Vagina (tissue), 2 donors: ENCODE data around the gene ATMIN. TPM values are rescaled to one million over a fixed set of nuclear protein-coding genes. Genes with fewer than 3 reads are reported as not detected.

ENCODE experiments used
- DNase-seq, 2 donors: peaks; one replicate each; pipeline ENCODE4 v3.0.0-alpha.2; 2017; ENCODE audit errors: extremely low spot score in 2 of 2
- H3K27ac ChIP-seq: fragments of 200-600 bp; sonication (generic); one replicate; pipeline ENCODE4 v1.5.1; 2019
- H3K27me3 ChIP-seq: fragments of 200-600 bp; sonication (generic); one replicate; pipeline ENCODE4 v1.5.1; 2019
- H3K36me3 ChIP-seq, 2 donors: fragments of 200-600 bp; sonication (generic); one replicate each; pipeline ENCODE4 v1.5.1; 2017 to 2019
- H3K4me1 ChIP-seq: fragments of 200-600 bp; sonication (generic); one replicate; pipeline ENCODE4 v1.5.1; 2019
- H3K4me3 ChIP-seq, 2 donors: fragments of 200-600 bp; sonication (generic); 1 replicate in 1 of 2; 2 replicates in 1 of 2; pipeline ENCODE4 v1.5.1; 2016 to 2019
- H3K9me3 ChIP-seq: fragments of 200-600 bp; sonication (generic); one replicate; pipeline ENCODE4 v1.5.1; 2019
- POLR2A ChIP-seq, 2 donors: fragments of 450-650 bp; IDR thresholded peaks; one replicate each; pipeline ENCODE4 v1.6.1; 2017; ENCODE audit warnings: antibody characterized with exemption in 2 of 2, mild to moderate bottlenecking in 2 of 2, moderate library complexity in 2 of 2
- POLR2AphosphoS5 ChIP-seq, 2 donors: sonication (generic); formaldehyde crosslinking; IDR thresholded peaks; one replicate each; pipeline ENCODE4 v1.9.0; 2017; ENCODE audit warnings: antibody characterized with exemption in 2 of 2, mild to moderate bottlenecking in 2 of 2, low read depth in 1 of 2; ENCODE audit not compliant: insufficient read depth in 1 of 2
- intact Hi-C: fragments of 100-400 bp; cut with DNase I; formaldehyde crosslinking; loops from one replicate; pipeline ENCODE4 v1.15.1; 2023
- total RNA-seq: library from RNA; depleted of rRNA; stranded (reverse); fragments of >200 nt; gene quantifications from one replicate; pipeline ENCODE4 v1.2.3, GENCODE V29; 2016
- TF ChIP-seq, protein P1 (sequence below), 3 experiments: fragments of 450-650 bp in 2 of 3; fragments of 200-600 bp in 1 of 3; sonication (generic) in 1 of 3; IDR thresholded peaks; one replicate each; pipeline ENCODE4 v1.5.1; 2017 to 2019; ENCODE audit warnings: antibody characterized with exemption in 3 of 3, mild to moderate bottlenecking in 2 of 3, moderate library complexity in 2 of 3

Gene ATMIN
- total RNA-seq, 1 donor from 2014 or later = 29.7 TPM

DNA sequence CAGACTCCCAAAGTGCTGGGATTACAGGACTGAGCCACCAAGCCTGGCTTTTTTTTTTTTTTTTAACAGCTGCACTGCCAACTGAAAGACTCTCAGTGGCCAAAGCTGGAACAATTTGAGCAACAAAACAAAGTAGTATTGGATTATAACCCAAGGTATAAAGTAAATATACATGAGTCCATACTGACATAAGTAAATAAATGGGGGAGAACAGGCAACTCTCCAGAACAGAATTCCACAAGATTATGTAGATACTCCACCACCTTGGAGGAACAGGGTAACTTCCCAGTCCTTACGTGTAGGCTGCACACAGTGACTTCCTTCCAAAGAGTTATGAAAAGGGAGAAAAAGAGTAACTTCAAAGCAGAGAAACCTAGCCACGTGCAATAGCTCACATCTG lies 44.7 kb upstream of the ATMIN start:
- Histone ChIP-seq H3K9me3 (no peaks in the 10 kb centered on the region), H3K27me3 (no peaks in the 10 kb centered on the region), H3K4me3 (no peak overlapping the region), H3K27ac (no peak overlapping the region), H3K36me3 (no peaks in the 10 kb centered on the region), H3K4me1 (no peaks in the 10 kb centered on the region)
- intact Hi-C loops = no loop called here
- TF ChIP-seq POLR2A (IDR thresholded peaks at IDR 0.05) (no peak), POLR2AphosphoS5 (IDR thresholded peaks at IDR 0.05; ENCODE audit: insufficient read depth in 1 of 2, low read depth in 1 of 2) (no peak)
- TF ChIP-seq, protein P1, sequence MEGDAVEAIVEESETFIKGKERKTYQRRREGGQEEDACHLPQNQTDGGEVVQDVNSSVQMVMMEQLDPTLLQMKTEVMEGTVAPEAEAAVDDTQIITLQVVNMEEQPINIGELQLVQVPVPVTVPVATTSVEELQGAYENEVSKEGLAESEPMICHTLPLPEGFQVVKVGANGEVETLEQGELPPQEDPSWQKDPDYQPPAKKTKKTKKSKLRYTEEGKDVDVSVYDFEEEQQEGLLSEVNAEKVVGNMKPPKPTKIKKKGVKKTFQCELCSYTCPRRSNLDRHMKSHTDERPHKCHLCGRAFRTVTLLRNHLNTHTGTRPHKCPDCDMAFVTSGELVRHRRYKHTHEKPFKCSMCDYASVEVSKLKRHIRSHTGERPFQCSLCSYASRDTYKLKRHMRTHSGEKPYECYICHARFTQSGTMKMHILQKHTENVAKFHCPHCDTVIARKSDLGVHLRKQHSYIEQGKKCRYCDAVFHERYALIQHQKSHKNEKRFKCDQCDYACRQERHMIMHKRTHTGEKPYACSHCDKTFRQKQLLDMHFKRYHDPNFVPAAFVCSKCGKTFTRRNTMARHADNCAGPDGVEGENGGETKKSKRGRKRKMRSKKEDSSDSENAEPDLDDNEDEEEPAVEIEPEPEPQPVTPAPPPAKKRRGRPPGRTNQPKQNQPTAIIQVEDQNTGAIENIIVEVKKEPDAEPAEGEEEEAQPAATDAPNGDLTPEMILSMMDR (IDR thresholded peaks at IDR 0.05) = no peak
- DNase-seq = no peak

DNA sequence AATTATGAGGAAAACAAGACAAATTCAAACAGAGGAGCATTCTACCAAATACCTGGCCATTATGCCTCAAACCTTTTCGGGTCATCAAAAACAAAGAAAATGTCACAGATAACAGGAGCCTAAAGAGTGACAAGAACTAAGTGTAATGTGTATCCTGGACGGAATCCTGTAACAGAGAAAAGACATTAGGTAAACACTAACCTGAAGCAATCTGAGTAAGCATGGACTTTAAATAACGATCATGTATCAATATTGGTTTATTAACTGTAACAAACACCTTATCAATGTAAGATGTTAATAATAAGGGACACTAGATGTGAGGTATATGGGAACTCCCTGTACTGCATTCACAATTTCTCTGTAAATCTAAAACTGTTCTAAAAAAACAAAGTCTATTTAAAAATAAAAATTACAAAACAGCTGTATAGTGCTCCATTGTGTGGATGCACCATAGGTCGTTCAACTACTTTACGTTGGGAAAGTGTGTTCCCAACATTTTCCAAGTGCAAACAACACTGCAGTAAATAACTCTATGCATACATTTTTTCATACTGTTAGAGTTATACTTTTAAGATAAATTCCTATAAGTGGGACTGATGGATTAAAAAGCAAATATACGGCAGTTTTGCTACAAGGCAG lies 43.7 kb upstream of the ATMIN start:
- DNase-seq = no peak
- TF ChIP-seq, protein P1 (IDR thresholded peaks at IDR 0.05) = no peak
- TF ChIP-seq POLR2AphosphoS5 (IDR thresholded peaks at IDR 0.05; ENCODE audit: insufficient read depth in 1 of 2, low read depth in 1 of 2) = no peak
- TF ChIP-seq POLR2A (IDR thresholded peaks at IDR 0.05) = no peak
- Histone ChIP-seq H3K9me3 (no peaks in the 10 kb centered on the region), H3K4me3 (no peak overlapping the region), H3K27me3 (no peaks in the 10 kb centered on the region), H3K36me3 (no peaks in the 10 kb centered on the region), H3K27ac (no peak overlapping the region), H3K4me1 (no peaks in the 10 kb centered on the region)
- intact Hi-C loops = no loop called here

DNA sequence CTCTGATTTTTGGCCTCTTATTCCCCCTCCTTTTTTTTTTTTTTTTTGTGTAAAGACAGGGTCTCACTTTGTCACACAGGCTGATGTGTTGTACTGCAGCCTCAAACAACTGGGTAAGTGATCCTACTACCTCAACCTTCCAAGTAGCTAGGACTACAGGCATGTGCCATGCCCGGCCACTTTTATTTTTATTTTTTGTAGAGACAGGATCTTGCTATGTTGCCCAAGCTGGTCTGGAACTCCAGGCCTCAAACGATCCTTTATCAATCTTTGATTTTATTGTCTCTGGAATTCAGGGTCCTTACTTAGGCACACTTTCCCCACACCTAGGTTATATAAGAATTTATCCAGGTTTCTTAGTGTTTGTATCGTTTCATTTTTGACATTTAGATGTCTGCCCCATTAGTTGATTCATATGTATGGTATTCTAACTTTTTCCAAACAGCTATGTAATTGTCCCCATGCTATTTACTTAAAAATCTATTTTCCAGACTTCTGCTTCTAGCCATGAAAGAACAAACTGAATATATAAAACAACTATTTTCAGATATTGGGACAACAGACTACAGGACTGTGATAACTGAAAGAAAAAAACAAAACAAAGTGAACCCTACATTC lies 42.9 kb upstream of the ATMIN start:
- intact Hi-C loops = no loop called here
- Histone ChIP-seq H3K4me3 (no peak overlapping the region), H3K27me3 (no peaks in the 10 kb centered on the region), H3K9me3 (no peaks in the 10 kb centered on the region), H3K36me3 (no peaks in the 10 kb centered on the region), H3K4me1 (no peaks in the 10 kb centered on the region), H3K27ac (no peak overlapping the region)
- no peak for DNase-seq
- TF ChIP-seq, protein P1 (IDR thresholded peaks at IDR 0.05) = no peak
- TF ChIP-seq POLR2AphosphoS5 (IDR thresholded peaks at IDR 0.05; ENCODE audit: insufficient read depth in 1 of 2, low read depth in 1 of 2) = no peak
- TF ChIP-seq POLR2A (IDR thresholded peaks at IDR 0.05) = no peak

DNA sequence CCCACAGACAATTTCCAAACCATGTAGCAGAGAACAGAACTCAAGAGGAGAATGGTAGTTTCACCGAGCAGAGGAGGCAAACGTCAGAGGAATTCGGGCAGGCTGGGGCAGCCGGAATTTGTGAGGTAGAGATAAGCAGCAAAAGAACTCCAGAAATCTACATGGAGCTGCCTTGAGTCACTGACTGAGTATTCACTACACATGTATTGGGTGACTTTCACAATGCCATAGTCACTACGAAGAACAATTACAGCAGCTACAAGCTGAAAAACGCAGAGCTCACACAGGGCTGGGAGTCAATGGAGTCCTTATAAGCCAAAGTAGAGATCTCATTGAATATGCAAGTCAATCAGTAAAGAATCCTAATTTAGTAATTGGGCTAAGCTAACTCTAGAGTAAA lies 42.3 kb upstream of the ATMIN start:
- no peaks in the 10 kb centered on the region for H3K4me1 ChIP-seq
- H3K9me3 ChIP-seq = no peaks in the 10 kb centered on the region
- no peak for DNase-seq
- no peaks in the 10 kb centered on the region for H3K27me3 ChIP-seq
- TF ChIP-seq, protein P1 (IDR thresholded peaks at IDR 0.05) = no peak
- no peak for TF ChIP-seq POLR2A (IDR thresholded peaks at IDR 0.05)
- TF ChIP-seq POLR2AphosphoS5 (IDR thresholded peaks at IDR 0.05; ENCODE audit: insufficient read depth in 1 of 2, low read depth in 1 of 2) = no peak
- no peak overlapping the region for H3K27ac ChIP-seq
- no peak overlapping the region for H3K4me3 ChIP-seq
- intact Hi-C loops = no loop called here
- no peaks in the 10 kb centered on the region for H3K36me3 ChIP-seq

DNA sequence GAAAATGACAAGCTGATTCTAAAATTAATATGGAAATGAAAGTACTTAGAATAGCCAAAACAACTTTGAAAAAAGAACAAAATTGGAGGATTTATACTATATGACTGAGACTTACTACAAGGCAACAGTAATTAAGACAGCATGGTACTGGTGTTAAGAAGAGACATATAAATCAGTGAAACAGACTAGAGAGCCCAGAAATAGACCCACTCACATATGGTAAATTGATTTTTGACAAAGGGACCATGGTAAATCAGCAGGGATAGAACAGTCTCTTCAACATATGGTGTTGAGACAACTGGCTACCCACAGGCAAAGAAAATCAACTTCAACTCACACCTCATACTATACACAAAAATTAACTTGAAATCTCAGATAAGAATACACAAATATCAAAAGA lies 41.8 kb upstream of the ATMIN start:
- Histone ChIP-seq H3K36me3 (no peaks in the 10 kb centered on the region), H3K4me1 (no peaks in the 10 kb centered on the region), H3K4me3 (no peak overlapping the region), H3K27ac (no peak overlapping the region), H3K9me3 (no peaks in the 10 kb centered on the region), H3K27me3 (no peaks in the 10 kb centered on the region)
- intact Hi-C loops = no loop called here
- TF ChIP-seq, protein P1 (IDR thresholded peaks at IDR 0.05) = no peak
- TF ChIP-seq POLR2AphosphoS5 (IDR thresholded peaks at IDR 0.05; ENCODE audit: insufficient read depth in 1 of 2, low read depth in 1 of 2) (no peak), POLR2A (IDR thresholded peaks at IDR 0.05) (no peak)
- no peak for DNase-seq
